CD4-positive, alpha-beta T cell treated with Interferon alpha-2 for 1 hour (primary cell): ENCODE results near the gene DMWD.

Experiments used
- DNase-seq, 2 donors: peaks; one replicate each; pipeline ENCODE4 v3.0.0-alpha.2; 2020 to 2022

DMWD gene

GRCh38 chr19:45792470-45793177 lies at the start of gene DMWD:
Gene DMWD (minus strand): TSS chr19:45792845. CDS start chr19:45792756, 89 bp downstream.
- DNase-seq: peak; percentile 99 to 100

GRCh38 chr19:45842198-45842597 lies 49.6 kb upstream of the DMWD start:
- no peak for DNase-seq

- no peak for DNase-seq
Measured at GRCh38 chr19:45834970-45835369, 42.3 kb upstream of the DMWD start.

GRCh38 chr19:45828945-45829344 lies 36.3 kb upstream of the DMWD start:
- no peak for DNase-seq

- DNase-seq: no peak
Measured at GRCh38 chr19:45828523-45828922, 35.9 kb upstream of the DMWD start.

GRCh38 chr19:45827459-45828093 lies 34.9 kb upstream of the DMWD start:
- DNase-seq: no peak

- no peak for DNase-seq
Measured at GRCh38 chr19:45826934-45827333, 34.3 kb upstream of the DMWD start.

- DNase-seq: no peak
Measured at GRCh38 chr19:45825917-45826893, 33.6 kb upstream of the DMWD start.

GRCh38 chr19:45825263-45825605 lies 32.6 kb upstream of the DMWD start:
- no peak for DNase-seq

- DNase-seq: no peak
Measured at GRCh38 chr19:45824531-45825262, 32.1 kb upstream of the DMWD start.

GRCh38 chr19:45824041-45824471 lies 31.4 kb upstream of the DMWD start:
- DNase-seq: no peak

GRCh38 chr19:45823182-45823581 lies 30.5 kb upstream of the DMWD start:
- DNase-seq: no peak

- no peak for DNase-seq
Measured at GRCh38 chr19:45822716-45823115, 30.1 kb upstream of the DMWD start.

GRCh38 chr19:45821570-45821969 lies 28.9 kb upstream of the DMWD start:
- no peak for DNase-seq

GRCh38 chr19:45821103-45821521 lies 28.5 kb upstream of the DMWD start:
- DNase-seq: no peak

- no peak for DNase-seq
Measured at GRCh38 chr19:45820413-45821102, 27.9 kb upstream of the DMWD start.

GRCh38 chr19:45819769-45820168 lies 27.1 kb upstream of the DMWD start:
- no peak for DNase-seq

- peak in 1 of 2 donors; percentile 3 for DNase-seq
Measured at GRCh38 chr19:45817725-45818301, 25.2 kb upstream of the DMWD start.

- peak; percentile 95 to 96 for DNase-seq
Measured at GRCh38 chr19:45817010-45817724, 24.5 kb upstream of the DMWD start.

GRCh38 chr19:45816236-45817009 lies 23.8 kb upstream of the DMWD start:
- DNase-seq: no peak
